ENCODE results near the gene CLCN3.
"Not testable (repeated sequence)": the region's sequence is repeated elsewhere in the genome, so short reads cannot be mapped to it uniquely, and the experiment has no call there.

Gene CLCN3

GRCh38 chr4:169655401-169655800 lies 35.0 kb downstream of the CLCN3 start:
- DNase-seq (ENCODE audit: low read depth in 2 of 2): no peak

- DNase-seq (ENCODE audit: low read depth in 2 of 2): no peak
Observed at GRCh38 chr4:169657470-169658107, 37.2 kb downstream of the CLCN3 start.

- no peak for DNase-seq (ENCODE audit: low read depth in 2 of 2)
Observed at GRCh38 chr4:169658196-169658595, 37.8 kb downstream of the CLCN3 start.

GRCh38 chr4:169658975-169659715 lies 38.8 kb downstream of the CLCN3 start:
- no peak for DNase-seq (ENCODE audit: low read depth in 2 of 2)

- DNase-seq (ENCODE audit: low read depth in 2 of 2): peak; percentile 24 to 38
Observed at GRCh38 chr4:169659716-169660670, 39.6 kb downstream of the CLCN3 start.

GRCh38 chr4:169660929-169661328 lies 40.6 kb downstream of the CLCN3 start:
- DNase-seq (ENCODE audit: low read depth in 2 of 2): no peak

- no peak for DNase-seq (ENCODE audit: low read depth in 2 of 2)
Observed at GRCh38 chr4:169661761-169662160, 41.4 kb downstream of the CLCN3 start.

- DNase-seq (ENCODE audit: low read depth in 2 of 2): no peak
Observed at GRCh38 chr4:169662206-169662605, 41.8 kb downstream of the CLCN3 start.

- DNase-seq (ENCODE audit: low read depth in 2 of 2): no peak
Observed at GRCh38 chr4:169663402-169663801, 43.0 kb downstream of the CLCN3 start.

- no peak for DNase-seq (ENCODE audit: low read depth in 2 of 2)
Observed at GRCh38 chr4:169663831-169664230, 43.5 kb downstream of the CLCN3 start.

- no peak for DNase-seq (ENCODE audit: low read depth in 2 of 2)
Observed at GRCh38 chr4:169664615-169665014, 44.2 kb downstream of the CLCN3 start.

GRCh38 chr4:169665046-169665737 lies 44.8 kb downstream of the CLCN3 start:
- no peak for DNase-seq (ENCODE audit: low read depth in 2 of 2)

GRCh38 chr4:169668069-169668721 lies 47.8 kb downstream of the CLCN3 start:
- no peak for DNase-seq (ENCODE audit: low read depth in 2 of 2)

GRCh38 chr4:169675825-169676224 lies 55.4 kb downstream of the CLCN3 start:
- DNase-seq (ENCODE audit: low read depth in 2 of 2): no peak

GRCh38 chr4:169677150-169677748 lies 56.9 kb downstream of the CLCN3 start:
- DNase-seq (ENCODE audit: low read depth in 2 of 2): no peak

GRCh38 chr4:169678486-169678885 lies 58.1 kb downstream of the CLCN3 start:
- DNase-seq (ENCODE audit: low read depth in 2 of 2): not testable (repeated sequence)

- DNase-seq (ENCODE audit: low read depth in 2 of 2): not testable (repeated sequence)
Observed at GRCh38 chr4:169678951-169679591, 58.7 kb downstream of the CLCN3 start.

- no peak for DNase-seq (ENCODE audit: low read depth in 2 of 2)
Observed at GRCh38 chr4:169682372-169683047, 62.1 kb downstream of the CLCN3 start.

- no peak for DNase-seq (ENCODE audit: low read depth in 2 of 2)
Observed at GRCh38 chr4:169689681-169690080, 69.3 kb downstream of the CLCN3 start.

- DNase-seq (ENCODE audit: low read depth in 2 of 2): no peak
Observed at GRCh38 chr4:169690787-169691186, 70.4 kb downstream of the CLCN3 start.
